GM23338 (cell line): Measurements from ENCODE around the gene ATG9A. TPM values are rescaled to one million over a fixed set of nuclear protein-coding genes. Genes with fewer than 3 reads are reported as not detected.
A peak's percentile ranks its signal among the peaks of the same experiment; 100 is the strongest.

Experiments used
- ATAC-seq: fragments of 200-7000 bp; cut with Tn5 transposase; 3 replicates; pipeline ENCODE4 v1.9.1; 2020
- DNase-seq: peaks from one replicate; pipeline ENCODE4 v3.0.0-alpha.2; 2015; ENCODE audit warnings: low spot score
- H2AFZ ChIP-seq: fragments of 200-600 bp; sonication (generic); 2 replicates; pipeline ENCODE4 v1.8.0; 2016; ENCODE audit warnings: antibody characterized with exemption, mild to moderate bottlenecking, moderate library complexity
- H3F3A ChIP-seq: fragments of 200-600 bp; sonication (generic); replicated peaks from 2 replicates; pipeline ENCODE4 v1.8.0; 2017; ENCODE audit warnings: antibody characterized with exemption, mixed run types, low read depth
- H3K27ac ChIP-seq: fragments of 200-600 bp; sonication (generic); 2 replicates; pipeline ENCODE4 v1.6.1; 2016; ENCODE audit warnings: low read depth
- H3K27me3 ChIP-seq: fragments of 200-600 bp; sonication (generic); 2 replicates; pipeline ENCODE4 v1.8.0; 2016; ENCODE audit warnings: mild to moderate bottlenecking, mixed run types, moderate library complexity; ENCODE audit not compliant: insufficient read depth
- H3K36me3 ChIP-seq: fragments of 200-600 bp; sonication (generic); 2 replicates; pipeline ENCODE4 v1.8.0; 2016; ENCODE audit warnings: mild to moderate bottlenecking; ENCODE audit not compliant: insufficient read depth
- H3K4me1 ChIP-seq: fragments of 200-600 bp; sonication (generic); 2 replicates; pipeline ENCODE4 v1.8.0; 2016; ENCODE audit warnings: mild to moderate bottlenecking, moderate library complexity; ENCODE audit not compliant: insufficient read depth
- H3K4me2 ChIP-seq: fragments of 200-600 bp; sonication (generic); 2 replicates; pipeline ENCODE4 v1.7.1; 2017; ENCODE audit warnings: mixed run types
- H3K4me3 ChIP-seq: fragments of 200-600 bp; sonication (generic); 2 replicates; pipeline ENCODE4 v1.6.1; 2016; ENCODE audit warnings: mixed run types
- H3K79me2 ChIP-seq: fragments of 200-600 bp; sonication (generic); replicated peaks from 2 replicates; pipeline ENCODE4 v1.8.0; 2017; ENCODE audit warnings: mild to moderate bottlenecking; ENCODE audit not compliant: insufficient read depth
- H3K9me2 ChIP-seq: fragments of 200-600 bp; sonication (generic); 2 replicates; pipeline ENCODE4 v1.8.0; 2017; ENCODE audit not compliant: insufficient read depth
- H4K20me1 ChIP-seq: fragments of 200-600 bp; sonication (generic); replicated peaks from 2 replicates; pipeline ENCODE4 v1.8.0; 2017; ENCODE audit warnings: mild to moderate bottlenecking; ENCODE audit not compliant: insufficient read depth
- H3K27ac Mint-ChIP-seq: 2 replicates; pipeline ENCODE4 v1.8.0; 2020; ENCODE audit warnings: inconsistent platforms, mild to moderate bottlenecking, moderate library complexity, mixed read lengths
- H3K27me3 Mint-ChIP-seq: 3 replicates; pipeline ENCODE4 v1.8.0; 2022; ENCODE audit warnings: low read depth, mild to moderate bottlenecking, moderate library complexity, mixed read lengths, inconsistent platforms; ENCODE audit not compliant: insufficient read depth, poor library complexity
- H3K36me3 Mint-ChIP-seq: 3 replicates; pipeline ENCODE4 v1.8.0; 2021; ENCODE audit warnings: low read depth, mild to moderate bottlenecking, inconsistent platforms, moderate library complexity, mixed read lengths
- H3K4me1 Mint-ChIP-seq: 3 replicates; pipeline ENCODE4 v1.8.0; 2020; ENCODE audit warnings: mild to moderate bottlenecking, inconsistent platforms, mixed read lengths
- H3K4me3 Mint-ChIP-seq: 3 replicates; pipeline ENCODE4 v1.8.0; 2021; ENCODE audit warnings: moderate library complexity, mild to moderate bottlenecking, inconsistent platforms, mixed read lengths
- H3K9me3 Mint-ChIP-seq: 3 replicates; pipeline ENCODE4 v1.8.0; 2020; ENCODE audit warnings: moderate library complexity, mild to moderate bottlenecking, inconsistent platforms, mixed read lengths
- CREB1 ChIP-seq: fragments of 250-450 bp; sonication (Bioruptor Pico); IDR thresholded peaks from 2 replicates; pipeline ENCODE4 v1.5.0; 2020; ENCODE audit warnings: low read depth, mild to moderate bottlenecking, moderate library complexity
- ETS1 ChIP-seq: IDR thresholded peaks from 2 replicates; pipeline ENCODE4 v1.6.1; 2016; ENCODE audit warnings: antibody characterized with exemption
- NANOG ChIP-seq: IDR thresholded peaks from 2 replicates; pipeline ENCODE4 v1.6.1; 2016; ENCODE audit warnings: antibody characterized with exemption, borderline replicate concordance
- POLR2AphosphoS5 ChIP-seq: IDR thresholded peaks from 2 replicates; pipeline ENCODE4 v1.6.1; 2016; ENCODE audit warnings: antibody characterized with exemption, low read depth
- REST ChIP-seq: IDR thresholded peaks from one replicate; pipeline ENCODE4 v1.6.1; 2018; ENCODE audit warnings: antibody characterized with exemption; ENCODE audit not compliant: unreplicated experiment
- STAT1 ChIP-seq: IDR thresholded peaks from one replicate; pipeline ENCODE4 v1.6.1; 2016; ENCODE audit warnings: antibody characterized with exemption; ENCODE audit not compliant: unreplicated experiment
- ZNF114 ChIP-seq: fragments of 250-450 bp; sonication (Bioruptor Pico); IDR thresholded peaks from 2 replicates; pipeline ENCODE4 v1.5.0; 2020; ENCODE audit warnings: mild to moderate bottlenecking, moderate library complexity
- ZNF331 ChIP-seq: fragments of 250-450 bp; sonication (Bioruptor Pico); IDR thresholded peaks from 2 replicates; pipeline ENCODE4 v1.5.0; 2020; ENCODE audit warnings: low read depth, mild to moderate bottlenecking, moderate library complexity
- polyA plus RNA-seq: library from polyadenylated mRNA; unstranded; fragments of >200 nt; fragmentation: Nextera tagmentation; extraction: Ambion mirVana; gene quantifications from 2 replicates; pipeline ENCODE4 v1.2.1, GENCODE V29; 2016
- total RNA-seq: library from RNA; depleted of rRNA; stranded (reverse); fragments of >200 nt; shearing (Covaris generic); gene quantifications from 2 replicates; pipeline ENCODE4 v1.2.3, GENCODE V29; 2014
- TF ChIP-seq, protein P1 (sequence below), 2 experiments: fragments of 200-600 bp in 1 of 2; sonication (generic) in 1 of 2; conservative IDR thresholded peaks; 2 replicates each; pipeline versions ENCODE4 v1.5.1 to v1.6.1; 2016 to 2017; ENCODE audit warnings: antibody characterized with exemption in 2 of 2, low read depth in 2 of 2, mild to moderate bottlenecking in 2 of 2, moderate library complexity in 1 of 2

Gene ATG9A
- total and polyA plus RNA-seq, 2 experiments from 2014 or later = 20.7 to 54.2 TPM

DNA sequence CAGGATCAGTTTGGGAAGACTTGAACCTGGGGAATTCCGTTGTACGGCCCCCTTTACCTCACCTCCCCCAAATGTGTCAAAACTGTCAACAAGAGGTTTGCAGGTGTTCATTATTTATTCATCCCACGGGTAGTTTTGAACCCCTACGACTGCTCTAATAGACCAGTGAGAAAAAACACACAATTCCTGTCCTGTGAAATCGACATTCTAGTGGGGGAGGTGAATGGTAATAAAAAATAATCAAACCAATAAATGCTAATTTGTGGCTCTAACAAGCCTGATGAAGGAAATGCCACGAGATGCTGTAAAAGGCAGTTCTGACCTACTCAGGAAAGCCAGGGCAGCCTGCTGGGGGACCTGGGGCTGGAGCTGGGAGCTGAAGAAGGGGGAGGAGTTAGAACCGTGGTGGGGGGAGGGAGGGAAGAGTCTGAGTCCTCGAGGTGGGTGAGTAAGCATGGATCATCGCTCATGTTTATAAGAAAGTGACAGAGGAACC, 49.3 kb upstream of the ATG9A start (continued):
- TF ChIP-seq ZNF331 = no peak

DNA sequence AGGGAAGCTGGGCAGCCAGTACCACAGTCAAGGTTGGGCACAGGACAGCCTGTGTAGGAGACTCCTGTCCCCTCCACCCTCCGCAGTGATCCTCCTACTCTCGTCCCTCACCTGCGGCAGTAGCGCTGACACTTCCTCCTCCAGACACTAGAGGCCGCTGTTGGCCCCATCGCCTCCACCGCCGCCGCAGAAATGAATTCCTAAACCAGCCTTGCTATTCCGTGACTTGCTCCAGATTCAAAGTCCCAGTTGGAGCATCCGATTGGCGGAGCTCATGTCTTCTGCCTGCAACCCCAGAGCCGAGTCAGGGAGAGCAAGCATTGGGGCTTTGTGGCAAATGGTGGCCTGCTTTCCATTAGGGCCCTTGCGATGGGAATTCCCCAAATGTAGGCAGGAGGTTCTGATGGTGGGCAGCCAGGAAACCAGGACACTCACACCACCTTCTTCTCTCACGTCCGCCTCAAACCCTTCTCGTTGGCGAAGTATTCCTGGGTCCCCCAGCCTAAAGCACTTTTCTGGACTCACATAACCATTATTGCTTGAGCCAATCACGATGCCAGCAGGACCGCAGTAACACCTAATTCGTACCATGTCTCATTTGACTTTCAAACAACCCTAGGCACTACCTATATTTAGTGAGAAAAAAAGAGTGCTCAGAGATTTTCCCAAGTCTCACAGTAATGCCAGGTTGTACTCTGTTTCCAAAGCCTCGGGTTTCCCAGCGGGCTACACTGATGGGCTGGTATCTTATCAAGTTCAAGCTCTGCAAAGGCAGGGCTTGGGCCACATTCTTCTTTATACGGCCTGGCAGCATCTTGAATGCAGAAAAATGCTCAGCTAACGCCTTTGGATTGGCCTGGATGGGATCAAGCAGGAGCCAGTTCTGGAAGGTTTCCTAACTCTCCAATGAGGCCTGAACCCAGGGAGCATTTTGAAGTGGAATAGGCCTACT, 48.5 kb upstream of the ATG9A start:
- H3K4me2 ChIP-seq = peak overlapping the region; percentile 95
- ATAC-seq (peak; percentile 67), DNase-seq (peak; percentile 92)
- H3K4me1 ChIP-seq = peaks cover 35% of the 10 kb centered on the region
- Mint-ChIP-seq H3K27ac (peak overlapping the region; percentile 84; the same call in 1 of the 2 replicates), H3K36me3 (peaks cover 9% of the 10 kb centered on the region; the same call in 1 of the 3 replicates), H3K9me3 (no peaks in the 10 kb centered on the region), H3K27me3 (peaks cover 16% of the 10 kb centered on the region), H3K4me1 (peaks cover 43% of the 10 kb centered on the region), H3K4me3 (peak overlapping the region; percentile 85)
- H2AFZ ChIP-seq = peak overlapping the region; percentile 80
- H3K4me3 ChIP-seq = peak overlapping the region; percentile 83
- H4K20me1 ChIP-seq = no peaks in the 10 kb centered on the region
- no peaks in the 10 kb centered on the region; the same call in 1 of the 2 replicates for H3K36me3 ChIP-seq
- no peaks in the 10 kb centered on the region for H3F3A ChIP-seq
- H3K79me2 ChIP-seq = no peaks in the 10 kb centered on the region
- TF ChIP-seq CREB1 = no peak
- TF ChIP-seq POLR2AphosphoS5 = peak; percentile 9; the same call in 1 of the 2 replicates
- TF ChIP-seq, protein P1, sequence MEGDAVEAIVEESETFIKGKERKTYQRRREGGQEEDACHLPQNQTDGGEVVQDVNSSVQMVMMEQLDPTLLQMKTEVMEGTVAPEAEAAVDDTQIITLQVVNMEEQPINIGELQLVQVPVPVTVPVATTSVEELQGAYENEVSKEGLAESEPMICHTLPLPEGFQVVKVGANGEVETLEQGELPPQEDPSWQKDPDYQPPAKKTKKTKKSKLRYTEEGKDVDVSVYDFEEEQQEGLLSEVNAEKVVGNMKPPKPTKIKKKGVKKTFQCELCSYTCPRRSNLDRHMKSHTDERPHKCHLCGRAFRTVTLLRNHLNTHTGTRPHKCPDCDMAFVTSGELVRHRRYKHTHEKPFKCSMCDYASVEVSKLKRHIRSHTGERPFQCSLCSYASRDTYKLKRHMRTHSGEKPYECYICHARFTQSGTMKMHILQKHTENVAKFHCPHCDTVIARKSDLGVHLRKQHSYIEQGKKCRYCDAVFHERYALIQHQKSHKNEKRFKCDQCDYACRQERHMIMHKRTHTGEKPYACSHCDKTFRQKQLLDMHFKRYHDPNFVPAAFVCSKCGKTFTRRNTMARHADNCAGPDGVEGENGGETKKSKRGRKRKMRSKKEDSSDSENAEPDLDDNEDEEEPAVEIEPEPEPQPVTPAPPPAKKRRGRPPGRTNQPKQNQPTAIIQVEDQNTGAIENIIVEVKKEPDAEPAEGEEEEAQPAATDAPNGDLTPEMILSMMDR (conservative IDR thresholded peaks at IDR 0.05; ENCODE audit: low read depth in 2 of 2) = peak; percentile 88 to 94
- no peak for TF ChIP-seq ETS1
- no peak overlapping the region for H3K27ac ChIP-seq
- no peaks in the 10 kb centered on the region for H3K9me2 ChIP-seq
- no peaks in the 10 kb centered on the region for H3K27me3 ChIP-seq

DNA sequence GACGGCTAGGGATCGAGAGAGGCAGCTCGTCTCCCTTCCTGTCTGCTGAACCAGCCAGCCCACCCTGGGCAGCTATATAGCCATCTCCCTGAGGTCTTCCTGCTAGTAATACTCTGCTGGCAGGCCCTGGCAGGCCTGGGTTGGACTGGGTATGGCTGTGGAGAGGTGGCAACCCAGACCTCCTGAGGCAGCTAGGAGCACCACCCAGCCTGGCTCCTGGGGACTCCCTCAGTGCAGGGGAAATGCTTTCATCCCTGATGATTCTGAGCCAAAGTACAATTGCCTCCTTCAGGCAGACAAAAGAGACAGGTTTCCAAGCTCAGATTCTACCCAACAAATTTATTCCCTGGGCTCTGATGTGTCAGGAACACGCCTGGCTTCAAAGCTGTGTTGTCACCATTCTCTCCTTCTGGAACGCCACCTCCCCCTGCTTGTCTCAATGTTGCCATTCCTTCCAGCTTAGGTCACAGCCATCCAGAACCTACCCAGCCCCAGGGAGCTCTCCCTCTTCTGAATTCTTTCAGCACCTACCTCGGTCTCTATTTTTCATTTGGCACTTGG, 45.0 kb upstream of the ATG9A start:
- H3K27ac Mint-ChIP-seq = no peak overlapping the region
- H3K27ac ChIP-seq = no peak overlapping the region
- ATAC-seq = peak; percentile 8
- no peak for TF ChIP-seq ZNF331
- TF ChIP-seq STAT1 = no peak
- no peak for TF ChIP-seq ZNF114
- TF ChIP-seq ETS1 = no peak
- no peak for TF ChIP-seq REST
- no peak for TF ChIP-seq NANOG
- TF ChIP-seq, protein P1 (conservative IDR thresholded peaks at IDR 0.05; ENCODE audit: low read depth in 2 of 2) = no peak
- TF ChIP-seq POLR2AphosphoS5 = no peak

More for the DNA sequence above, 45.0 kb upstream of the ATG9A start:
- Histone ChIP-seq H3K9me2 (no peaks in the 10 kb centered on the region), H3K36me3 (no peaks in the 10 kb centered on the region), H2AFZ (peak overlapping the region; percentile 69; the same call in 1 of the 2 replicates), H3K4me3 (no peak overlapping the region; the same call in 1 of the 2 replicates), H3F3A (no peaks in the 10 kb centered on the region), H3K4me1 (peaks cover 28% of the 10 kb centered on the region), H3K27me3 (no peaks in the 10 kb centered on the region), H3K79me2 (no peaks in the 10 kb centered on the region), H4K20me1 (no peaks in the 10 kb centered on the region), H3K4me2 (peak overlapping the region; percentile 69)
- Mint-ChIP-seq H3K27me3 (peaks cover 28% of the 10 kb centered on the region), H3K4me1 (peaks cover 35% of the 10 kb centered on the region), H3K9me3 (no peaks in the 10 kb centered on the region), H3K36me3 (no peaks in the 10 kb centered on the region), H3K4me3 (no peak overlapping the region; the same call in 2 of the 3 replicates)
- peak; percentile 72 for DNase-seq
